ENCODE results near the gene FNTB. TPM values are rescaled to one million over a fixed set of nuclear protein-coding genes. Genes with fewer than 3 reads are reported as not detected.

FNTB gene
- total and polyA plus RNA-seq, 12 donors, result 12.2 to 27.2 (median 22.3) TPM

DNA sequence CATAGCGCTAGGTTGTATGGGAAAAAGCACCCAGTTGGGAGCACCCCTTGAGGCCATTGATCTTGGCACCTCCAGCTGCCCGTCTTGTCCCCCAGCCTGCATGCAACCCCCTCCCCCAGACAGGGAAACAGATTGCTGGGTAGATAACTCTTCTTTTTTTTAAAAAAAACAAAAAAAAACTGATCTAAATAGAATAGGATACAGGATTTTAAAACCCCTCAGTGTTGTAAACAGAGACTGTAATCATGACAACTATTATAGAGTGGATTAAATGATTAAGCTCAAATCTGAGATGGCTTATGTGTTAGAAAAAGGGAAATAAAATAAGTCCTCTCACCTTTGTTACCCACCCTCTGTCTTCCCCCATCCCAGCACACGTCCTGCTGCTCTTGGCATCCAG is 66.8 kb downstream of the FNTB start:
- intact Hi-C loops (cut with DNase I), result no loop called here
- Histone ChIP-seq H3K36me3 (replicated peaks in 1 of 2) (peaks cover 0 to 16% of the 10 kb centered on the region in 2 donors), H3K4me3 (no peak overlapping the region), H3K4me1 (replicated peaks in 1 of 2) (no peaks in the 10 kb centered on the region), H3K9me3 (replicated peaks in 1 of 3) (no peaks in the 10 kb centered on the region), H3K27ac (no peak overlapping the region), H3K27me3 (no peaks in the 10 kb centered on the region)
- TF ChIP-seq POLR2A (IDR thresholded peaks at IDR 0.05) (no peak), CTCF (IDR thresholded peaks at IDR 0.05) (no peak)
- 81 to 92% (median 87%) methylated on average over 3 of the region's 3 CpGs for WGBS, 4 donors
- DNase-seq, result no peak

- H3K4me1 ChIP-seq (replicated peaks in 1 of 2), result no peaks in the 10 kb centered on the region
- no peak overlapping the region for H3K4me3 ChIP-seq
- DNase-seq, result no peak
- TF ChIP-seq CTCF (IDR thresholded peaks at IDR 0.05), result no peak
- TF ChIP-seq POLR2A (IDR thresholded peaks at IDR 0.05), result no peak
- peaks cover 0 to 16% of the 10 kb centered on the region in 2 donors for H3K36me3 ChIP-seq (replicated peaks in 1 of 2)
- intact Hi-C loops (cut with DNase I), result no loop called here
- H3K27ac ChIP-seq, result no peak overlapping the region
- WGBS, 4 donors, result 77 to 100% (median 85%) methylated on average over 3 to 23 of the region's 23 CpGs
- no peaks in the 10 kb centered on the region for H3K27me3 ChIP-seq
- no peaks in the 10 kb centered on the region for H3K9me3 ChIP-seq (replicated peaks in 1 of 3)
These were observed 67.9 kb downstream of the FNTB start for GRCh38 chr14:65054471-65055085.

GRCh38 chr14:65057695-65058094 is 71.0 kb downstream of the FNTB start:
- no peak for TF ChIP-seq CTCF (IDR thresholded peaks at IDR 0.05)
- no peaks in the 10 kb centered on the region for H3K27me3 ChIP-seq
- DNase-seq, result no peak
- intact Hi-C loops (cut with DNase I), result no loop called here
- no peaks in the 10 kb centered on the region for H3K9me3 ChIP-seq (replicated peaks in 1 of 3)
- H3K4me3 ChIP-seq, result no peak overlapping the region
- peaks cover 0 to 37% of the 10 kb centered on the region in 2 donors for H3K36me3 ChIP-seq (replicated peaks in 1 of 2)
- H3K4me1 ChIP-seq (replicated peaks in 1 of 2), result no peaks in the 10 kb centered on the region
- no peak overlapping the region for H3K27ac ChIP-seq

DNA sequence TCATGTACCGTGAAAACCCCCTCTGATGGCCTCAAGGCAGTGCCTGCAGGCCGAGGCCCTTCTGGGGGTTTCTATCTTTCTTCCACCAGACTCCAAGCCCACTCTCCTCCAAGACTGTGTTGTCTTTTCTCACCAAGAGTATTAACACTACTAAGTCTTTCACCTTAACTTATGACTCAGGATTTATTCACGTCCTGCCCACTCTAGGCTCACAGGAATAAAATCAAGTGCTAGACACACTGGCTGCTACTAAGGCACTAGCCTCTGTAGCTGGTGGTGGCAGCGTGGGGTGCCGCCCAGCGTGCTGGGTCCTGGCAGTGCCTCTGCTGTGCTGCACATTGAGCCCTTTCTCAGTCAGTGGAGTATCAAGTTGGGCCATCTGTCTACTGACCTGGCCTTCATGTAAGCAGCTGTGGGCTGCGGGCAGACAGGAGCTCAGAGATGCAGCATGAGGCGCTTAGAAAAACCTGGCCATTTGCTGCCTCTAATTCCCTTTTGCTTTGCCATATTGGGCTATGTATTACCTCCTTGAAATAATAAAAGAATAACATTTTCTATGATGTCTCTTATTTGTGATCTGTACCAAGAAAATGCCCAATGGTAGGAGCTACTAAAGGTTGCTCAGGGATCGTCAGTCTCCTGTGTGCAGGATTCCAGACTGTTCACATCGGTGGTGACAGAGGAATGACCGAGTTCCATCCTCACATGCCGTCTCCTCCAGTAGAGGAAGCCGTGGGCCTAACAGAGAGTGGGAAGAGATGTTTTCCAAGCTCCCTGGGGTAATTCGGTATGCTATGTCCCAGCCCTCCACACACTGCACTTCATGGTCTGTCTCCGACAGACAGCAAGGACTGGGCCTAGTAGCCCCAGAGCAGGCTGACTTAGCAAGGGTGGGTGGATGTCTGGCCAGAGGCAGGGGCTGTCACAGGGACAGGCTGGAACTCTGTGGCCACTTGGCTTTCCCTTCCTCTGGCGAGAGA is 75.7 kb downstream of the FNTB start:
- H3K36me3 ChIP-seq (replicated peaks in 1 of 2), result peaks cover 0 to 37% of the 10 kb centered on the region in 2 donors
- WGBS, 4 donors, result 89 to 94% (median 93%) methylated on average over 8 to 16 of the region's 16 CpGs
- intact Hi-C loops (cut with DNase I), result no loop called here

More for the DNA sequence above, 75.7 kb downstream of the FNTB start:
- Histone ChIP-seq H3K27me3 (no peaks in the 10 kb centered on the region), H3K9me3 (replicated peaks in 1 of 3) (no peaks in the 10 kb centered on the region), H3K27ac (no peak overlapping the region), H3K4me1 (replicated peaks in 1 of 2) (no peaks in the 10 kb centered on the region), H3K4me3 (no peak overlapping the region)
- no peak for DNase-seq
- TF ChIP-seq POLR2A (IDR thresholded peaks at IDR 0.05), result no peak
- no peak for TF ChIP-seq CTCF (IDR thresholded peaks at IDR 0.05)
